HPDE6-E6E7 (cell line): Measurements from ENCODE around the gene FAM228A.

Experiments used
- DNase-seq: peaks from one replicate; pipeline ENCODE4 v3.0.0; 2011; ENCODE audit warnings: missing footprints; ENCODE audit errors: extremely low spot score

Gene FAM228A

GRCh38 chr2:24225499-24226242, 50.8 kb downstream of the FAM228A start:
- no peak for DNase-seq

GRCh38 chr2:24228470-24228869, 53.6 kb downstream of the FAM228A start:
- peak; percentile 16 for DNase-seq

GRCh38 chr2:24231461-24231881, 56.6 kb downstream of the FAM228A start:
- no peak for DNase-seq

GRCh38 chr2:24233321-24233720, 58.5 kb downstream of the FAM228A start:
- DNase-seq, result no peak

GRCh38 chr2:24237313-24237712, 62.5 kb downstream of the FAM228A start:
- no peak for DNase-seq

- DNase-seq, result no peak
These were observed 63.3 kb downstream of the FAM228A start for GRCh38 chr2:24238158-24238557.

- no peak for DNase-seq
These were observed 64.7 kb downstream of the FAM228A start for GRCh38 chr2:24239553-24239952.
